Erythroblast (primary cell): Measurements from ENCODE around the gene TMPRSS6.

Experiments
- GATA1 ChIP-seq: IDR thresholded peaks from 2 replicates; pipeline ENCODE4 v1.6.1; 2011; ENCODE audit warnings: low read depth, mild to moderate bottlenecking, control low read depth, low read length, moderate library complexity
- POLR2A ChIP-seq: IDR thresholded peaks from 2 replicates; pipeline ENCODE4 v1.6.1; 2011; ENCODE audit warnings: mild to moderate bottlenecking, low read length

DNA sequence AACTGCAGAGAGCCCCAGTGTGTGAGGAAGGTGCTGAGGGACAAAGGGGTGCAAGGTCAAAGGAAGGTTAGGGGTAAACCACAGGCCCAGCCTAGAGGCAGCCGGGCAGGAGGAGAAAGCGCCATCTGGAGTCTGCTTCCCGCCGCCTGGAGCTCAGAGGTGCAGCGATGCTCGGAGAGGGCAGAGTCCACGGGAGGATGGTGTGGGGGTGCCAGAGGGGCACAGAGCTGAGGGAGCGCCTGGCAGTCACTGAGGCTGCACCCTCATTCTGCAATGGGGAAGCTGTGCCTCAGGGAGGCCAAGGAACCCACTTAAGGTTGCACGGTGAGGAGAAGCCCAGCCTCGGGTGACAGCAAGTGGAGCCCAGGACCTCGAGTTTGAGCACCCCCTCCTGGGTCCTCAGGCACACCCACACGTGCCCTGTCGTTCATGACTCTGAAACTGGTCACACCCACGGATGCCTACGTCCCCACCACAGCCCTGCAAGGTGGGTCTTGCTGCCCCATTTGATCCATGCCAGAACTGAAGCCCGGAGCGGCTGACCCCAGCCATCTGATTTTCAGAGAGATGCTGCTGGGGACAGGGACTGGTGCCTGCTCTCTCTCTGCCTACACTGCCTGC, 38.6 kb upstream of the TMPRSS6 start:
- TF ChIP-seq POLR2A (no peak), GATA1 (no peak)
